Measurements from ENCODE around the gene NCR3LG1. TPM values are rescaled to one million over a fixed set of nuclear protein-coding genes. Genes with fewer than 3 reads are reported as not detected.

The NCR3LG1 gene
- total and polyA plus RNA-seq, 4 donors, result 0.18 to 0.75 (median 0.38) TPM

GRCh38 chr11:17408641-17409040, 57.0 kb downstream of the NCR3LG1 start:
- Histone ChIP-seq H3K4me1 (ENCODE audit: control insufficient read depth in 4 of 4, insufficient read depth in 4 of 4, low read length in 3 of 4) (peaks cover 4 to 14% (median 10%) of the 10 kb centered on the region in 4 donors), H3K27ac (ENCODE audit: low read depth in 1 of 2, low read length in 2 of 2) (no peak overlapping the region), H3K4me3 (ENCODE audit: low read depth in 1 of 3, low read length in 3 of 3) (no peak overlapping the region), H3K9ac (ENCODE audit: low read depth in 1 of 2, low read length in 2 of 2) (no peak overlapping the region), H3K9me3 (ENCODE audit: control insufficient read depth in 4 of 4, low read length in 3 of 4) (no peaks in the 10 kb centered on the region), H3K27me3 (ENCODE audit: control insufficient read depth in 4 of 4, insufficient read depth in 4 of 4, low read length in 3 of 4) (no peaks in the 10 kb centered on the region), H3K36me3 (ENCODE audit: control insufficient read depth in 4 of 4, insufficient read depth in 3 of 4, low read depth in 1 of 4, low read length in 3 of 4) (no peaks in the 10 kb centered on the region)
- DNase-seq (ENCODE audit: low spot score), result no peak
- TF ChIP-seq CTCF (IDR thresholded peaks at IDR 0.05; ENCODE audit: low read depth, low read length, missing input control) (no peak), SP1 (IDR thresholded peaks at IDR 0.05) (no peak), RAD21 (IDR thresholded peaks at IDR 0.05) (no peak), YY1 (IDR thresholded peaks at IDR 0.05) (no peak), ATF3 (IDR thresholded peaks at IDR 0.05) (no peak), FOXA1 (IDR thresholded peaks at IDR 0.05) (no peak), GABPA (IDR thresholded peaks at IDR 0.05 in 1 of 2, conservative IDR thresholded peaks at IDR 0.05 in 1 of 2) (no peak), REST (IDR thresholded peaks at IDR 0.05) (no peak), JUND (IDR thresholded peaks at IDR 0.05) (no peak), RXRA (IDR thresholded peaks at IDR 0.05) (no peak), HNF4A (conservative IDR thresholded peaks at IDR 0.05) (no peak), EGR1 (IDR thresholded peaks at IDR 0.05; ENCODE audit: low read depth in 2 of 2) (no peak), FOXA2 (IDR thresholded peaks at IDR 0.05) (no peak), TAF1 (conservative IDR thresholded peaks at IDR 0.05) (no peak), NR2F2 (IDR thresholded peaks at IDR 0.05) (no peak), HNF4G (IDR thresholded peaks at IDR 0.05) (no peak)
- WGBS, result 96% methylated on average over 7 of the region's 7 CpGs

- TF ChIP-seq NR2F2 (IDR thresholded peaks at IDR 0.05), result no peak
- TF ChIP-seq ATF3 (IDR thresholded peaks at IDR 0.05), result no peak
- TF ChIP-seq REST (IDR thresholded peaks at IDR 0.05), result no peak
- TF ChIP-seq RAD21 (IDR thresholded peaks at IDR 0.05), result no peak
- TF ChIP-seq ZBTB33 (IDR thresholded peaks at IDR 0.05), result no peak
- TF ChIP-seq CTCF (IDR thresholded peaks at IDR 0.05; ENCODE audit: low read depth, low read length, missing input control), result no peak
- TF ChIP-seq YY1 (IDR thresholded peaks at IDR 0.05), result no peak
- no peak for TF ChIP-seq HNF4G (IDR thresholded peaks at IDR 0.05)
- no peak for TF ChIP-seq FOXA1 (IDR thresholded peaks at IDR 0.05)
- no peak for DNase-seq (ENCODE audit: low spot score)
- WGBS, result 60% methylated on average over 11 of the region's 11 CpGs
- Histone ChIP-seq H3K4me1 (ENCODE audit: control insufficient read depth in 4 of 4, insufficient read depth in 4 of 4, low read length in 3 of 4) (peaks cover 3 to 9% (median 6%) of the 10 kb centered on the region in 4 donors), H3K36me3 (ENCODE audit: control insufficient read depth in 4 of 4, insufficient read depth in 3 of 4, low read depth in 1 of 4, low read length in 3 of 4) (no peaks in the 10 kb centered on the region), H3K27me3 (ENCODE audit: control insufficient read depth in 4 of 4, insufficient read depth in 4 of 4, low read length in 3 of 4) (no peaks in the 10 kb centered on the region), H3K4me3 (ENCODE audit: low read depth in 1 of 3, low read length in 3 of 3) (no peak overlapping the region), H3K9me3 (ENCODE audit: control insufficient read depth in 4 of 4, low read length in 3 of 4) (no peaks in the 10 kb centered on the region), H3K9ac (ENCODE audit: low read depth in 1 of 2, low read length in 2 of 2) (no peak overlapping the region), H3K27ac (ENCODE audit: low read depth in 1 of 2, low read length in 2 of 2) (no peak overlapping the region)
Measured at GRCh38 chr11:17410606-17411379, 59.2 kb downstream of the NCR3LG1 start.
